K562 (cell line): Measurements from ENCODE around the gene EML2. TPM values are rescaled to one million over a fixed set of nuclear protein-coding genes. Genes with fewer than 3 reads are reported as not detected.

Experiments
- BMI1 ChIP-seq: fragments of 150-350 bp; IDR thresholded peaks from 2 replicates; pipeline ENCODE4 v1.6.1; 2014; ENCODE audit warnings: low read length
- CC2D1A ChIP-seq: fragments of 450-650 bp; IDR thresholded peaks from 2 replicates; pipeline ENCODE4 v1.6.1; 2017; ENCODE audit warnings: mild to moderate bottlenecking
- CHD4 ChIP-seq: fragments of 200-600 bp; sonication (generic); IDR thresholded peaks from 3 replicates; pipeline ENCODE4 v1.6.1; 2012; ENCODE audit warnings: low read depth, mild to moderate bottlenecking, mixed read lengths, low read length, inconsistent platforms; ENCODE audit not compliant: insufficient read depth, insufficient replicate concordance, poor library complexity, severe bottlenecking
- DIDO1 ChIP-seq: fragments of 450-650 bp; IDR thresholded peaks from 2 replicates; pipeline ENCODE4 v1.6.1; 2016; ENCODE audit warnings: low read depth, missing biosample characterization, missing genetic modification characterization
- MEIS2 ChIP-seq: fragments of 450-650 bp; IDR thresholded peaks from 2 replicates; pipeline ENCODE4 v1.6.1; 2014; ENCODE audit warnings: mild to moderate bottlenecking; ENCODE audit not compliant: partially characterized antibody
- MTA2 ChIP-seq: fragments of 450-650 bp; IDR thresholded peaks from 2 replicates; pipeline ENCODE4 v1.6.1; 2016; ENCODE audit warnings: low read depth
- NCOA6 ChIP-seq: fragments of 450-650 bp; IDR thresholded peaks from 2 replicates; pipeline ENCODE4 v1.6.1; 2017; ENCODE audit warnings: mild to moderate bottlenecking
- NFIX ChIP-seq: fragments of 250-450 bp; sonication (Bioruptor Pico); IDR thresholded peaks from 2 replicates; pipeline ENCODE4 v1.4.0; 2020; ENCODE audit warnings: low read depth, mild to moderate bottlenecking, moderate library complexity
- PHB2 ChIP-seq: fragments of 450-650 bp; IDR thresholded peaks from 2 replicates; pipeline ENCODE4 v1.6.1; 2017; ENCODE audit warnings: low read depth
- PURB ChIP-seq: sonication (generic); formaldehyde crosslinking; IDR thresholded peaks from 2 replicates; pipeline ENCODE4 v1.9.0; 2021; ENCODE audit warnings: low read depth, mild to moderate bottlenecking, missing genetic modification reagents
- SAP30 ChIP-seq: fragments of 200-600 bp; sonication (generic); IDR thresholded peaks from 2 replicates; pipeline ENCODE4 v1.6.1; 2012; ENCODE audit warnings: borderline replicate concordance, low read depth, mild to moderate bottlenecking, moderate library complexity, low read length, control low read depth, inconsistent platforms; ENCODE audit not compliant: insufficient read depth, poor library complexity, severe bottlenecking
- SP1 ChIP-seq: sonication (generic); formaldehyde crosslinking; IDR thresholded peaks from 2 replicates; pipeline ENCODE4 v1.8.1; 2022; ENCODE audit warnings: mild to moderate bottlenecking, missing genetic modification reagents
- ZC3H11A ChIP-seq: IDR thresholded peaks from 2 replicates; pipeline ENCODE4 v1.6.1; 2012; ENCODE audit warnings: low read depth, low read length, improper control_type of control experiment
- ZNF175 ChIP-seq: fragments of 200-800 bp; sonication (Bioruptor generic); IDR thresholded peaks from 2 replicates; pipeline ENCODE4 v1.6.1; 2016; ENCODE audit warnings: low read depth, mild to moderate bottlenecking, missing genetic modification characterization, missing compliant biosample characterization
- ZNF239 ChIP-seq: fragments of 250-450 bp; sonication (Bioruptor Pico); IDR thresholded peaks from 2 replicates; pipeline ENCODE4 v1.4.0; 2020; ENCODE audit warnings: mild to moderate bottlenecking
- ZSCAN29 ChIP-seq: fragments of 450-650 bp; IDR thresholded peaks from 2 replicates; pipeline ENCODE4 v1.6.1; 2017
- ZSCAN32 ChIP-seq: fragments of 450-650 bp; formaldehyde crosslinking; IDR thresholded peaks from 2 replicates; pipeline ENCODE4 v1.4.0; 2020; ENCODE audit warnings: mild to moderate bottlenecking, moderate library complexity
- polyA plus RNA-seq, 8 experiments: library from polyadenylated mRNA; depleted of rRNA in 4 of 8; stranded (reverse) in 5 of 8; unstranded in 3 of 8; fragments of >200 nt; fragmentation: Nextera tagmentation in 2 of 8; fragmentation: Illumina TruSeq in 1 of 8; extraction: Ambion mirVana in 2 of 8; extraction: Trizol in 1 of 8; gene quantifications; 2 replicates each; pipeline versions ENCODE4 v1.2.1 to v1.2.3, GENCODE V29; 2011 to 2014; ENCODE audit warnings: inconsistent platforms in 1 of 8, missing spikeins in 1 of 8
- total RNA-seq, 7 experiments: library from RNA; depleted of rRNA in 6 of 7; stranded (reverse); fragments of >200 nt in 6 of 7; fragmentation: Illumina TruSeq in 2 of 7; extraction: Trizol in 2 of 7; gene quantifications; 2 replicates each; pipeline versions ENCODE4 v1.2.1 to v1.2.3, GENCODE V29; 2011 to 2021; ENCODE audit warnings: low replicate concordance in 1 of 7
- TF ChIP-seq, protein P1 (sequence below): sonication (generic); formaldehyde crosslinking; IDR thresholded peaks from 2 replicates; pipeline ENCODE4 v1.8.0; 2023; ENCODE audit warnings: missing genetic modification reagents, mild to moderate bottlenecking, borderline replicate concordance
- TF ChIP-seq, protein P2 (sequence below): IDR thresholded peaks from 2 replicates; pipeline ENCODE4 v1.6.1; 2012; ENCODE audit warnings: low read depth, low read length, improper control_type of control experiment, borderline replicate concordance

EML2 gene
- total and polyA plus RNA-seq, 9 of the 15 experiments (the other 6 are each of a cell fraction or from before 2014, with no cell fraction given), result 2.6 to 69.6 (median 24.8) TPM

DNA sequence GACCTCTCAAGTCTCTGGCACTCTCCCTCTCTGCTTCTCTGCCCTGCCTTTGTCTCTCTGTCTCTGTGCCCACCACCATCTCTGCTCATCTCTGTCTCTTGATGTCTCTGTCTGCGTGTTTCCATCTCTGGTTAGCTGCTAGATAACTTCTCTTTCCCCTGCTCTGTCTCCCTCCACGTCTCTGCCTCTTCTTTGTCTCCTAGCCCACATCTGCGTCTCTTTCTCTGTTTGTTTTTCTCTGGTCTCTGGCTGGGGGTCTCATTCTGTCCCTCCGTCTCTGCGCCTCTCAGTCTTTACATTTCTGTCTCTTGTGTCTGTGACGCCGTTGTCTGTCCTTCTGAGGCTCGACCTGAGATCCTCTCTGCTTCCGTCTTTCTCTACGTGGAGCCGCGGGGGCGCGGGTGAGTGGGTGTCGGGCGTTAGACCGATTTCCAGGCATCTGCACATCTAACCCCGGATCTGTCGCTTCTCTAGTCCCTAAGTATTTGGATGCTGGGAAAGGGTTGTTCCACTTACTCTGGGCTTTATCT is 29.2 kb upstream of the EML2 start (continued):
- TF ChIP-seq SP1 (CRISPR knock-in tag), result peak; percentile 15; the same call in 1 of the 2 replicates
- TF ChIP-seq CC2D1A, result peak; percentile 42; the same call in 1 of the 2 replicates
- TF ChIP-seq MTA2, result 0 out of 2 replicates have a peak, but pooled peaks have one; percentile 26
- peak; percentile 15 for TF ChIP-seq SAP30
- TF ChIP-seq PURB (CRISPR knock-in tag), result no peak
- TF ChIP-seq ZSCAN32, result no peak
- peak; percentile 65; the same call in 1 of the 2 replicates for TF ChIP-seq PHB2
- TF ChIP-seq BMI1, result no peak
- no peak for TF ChIP-seq NFIX (CRISPR knock-in tag)
- no peak for TF ChIP-seq ZC3H11A
- TF ChIP-seq, protein P1, sequence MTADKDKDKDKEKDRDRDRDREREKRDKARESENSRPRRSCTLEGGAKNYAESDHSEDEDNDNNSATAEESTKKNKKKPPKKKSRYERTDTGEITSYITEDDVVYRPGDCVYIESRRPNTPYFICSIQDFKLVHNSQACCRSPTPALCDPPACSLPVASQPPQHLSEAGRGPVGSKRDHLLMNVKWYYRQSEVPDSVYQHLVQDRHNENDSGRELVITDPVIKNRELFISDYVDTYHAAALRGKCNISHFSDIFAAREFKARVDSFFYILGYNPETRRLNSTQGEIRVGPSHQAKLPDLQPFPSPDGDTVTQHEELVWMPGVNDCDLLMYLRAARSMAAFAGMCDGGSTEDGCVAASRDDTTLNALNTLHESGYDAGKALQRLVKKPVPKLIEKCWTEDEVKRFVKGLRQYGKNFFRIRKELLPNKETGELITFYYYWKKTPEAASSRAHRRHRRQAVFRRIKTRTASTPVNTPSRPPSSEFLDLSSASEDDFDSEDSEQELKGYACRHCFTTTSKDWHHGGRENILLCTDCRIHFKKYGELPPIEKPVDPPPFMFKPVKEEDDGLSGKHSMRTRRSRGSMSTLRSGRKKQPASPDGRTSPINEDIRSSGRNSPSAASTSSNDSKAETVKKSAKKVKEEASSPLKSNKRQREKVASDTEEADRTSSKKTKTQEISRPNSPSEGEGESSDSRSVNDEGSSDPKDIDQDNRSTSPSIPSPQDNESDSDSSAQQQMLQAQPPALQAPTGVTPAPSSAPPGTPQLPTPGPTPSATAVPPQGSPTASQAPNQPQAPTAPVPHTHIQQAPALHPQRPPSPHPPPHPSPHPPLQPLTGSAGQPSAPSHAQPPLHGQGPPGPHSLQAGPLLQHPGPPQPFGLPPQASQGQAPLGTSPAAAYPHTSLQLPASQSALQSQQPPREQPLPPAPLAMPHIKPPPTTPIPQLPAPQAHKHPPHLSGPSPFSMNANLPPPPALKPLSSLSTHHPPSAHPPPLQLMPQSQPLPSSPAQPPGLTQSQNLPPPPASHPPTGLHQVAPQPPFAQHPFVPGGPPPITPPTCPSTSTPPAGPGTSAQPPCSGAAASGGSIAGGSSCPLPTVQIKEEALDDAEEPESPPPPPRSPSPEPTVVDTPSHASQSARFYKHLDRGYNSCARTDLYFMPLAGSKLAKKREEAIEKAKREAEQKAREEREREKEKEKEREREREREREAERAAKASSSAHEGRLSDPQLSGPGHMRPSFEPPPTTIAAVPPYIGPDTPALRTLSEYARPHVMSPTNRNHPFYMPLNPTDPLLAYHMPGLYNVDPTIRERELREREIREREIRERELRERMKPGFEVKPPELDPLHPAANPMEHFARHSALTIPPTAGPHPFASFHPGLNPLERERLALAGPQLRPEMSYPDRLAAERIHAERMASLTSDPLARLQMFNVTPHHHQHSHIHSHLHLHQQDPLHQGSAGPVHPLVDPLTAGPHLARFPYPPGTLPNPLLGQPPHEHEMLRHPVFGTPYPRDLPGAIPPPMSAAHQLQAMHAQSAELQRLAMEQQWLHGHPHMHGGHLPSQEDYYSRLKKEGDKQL (CRISPR knock-in tag), result no peak
- no peak for TF ChIP-seq NCOA6
- no peak for TF ChIP-seq ZNF239 (CRISPR knock-in tag)
- TF ChIP-seq, protein P2, sequence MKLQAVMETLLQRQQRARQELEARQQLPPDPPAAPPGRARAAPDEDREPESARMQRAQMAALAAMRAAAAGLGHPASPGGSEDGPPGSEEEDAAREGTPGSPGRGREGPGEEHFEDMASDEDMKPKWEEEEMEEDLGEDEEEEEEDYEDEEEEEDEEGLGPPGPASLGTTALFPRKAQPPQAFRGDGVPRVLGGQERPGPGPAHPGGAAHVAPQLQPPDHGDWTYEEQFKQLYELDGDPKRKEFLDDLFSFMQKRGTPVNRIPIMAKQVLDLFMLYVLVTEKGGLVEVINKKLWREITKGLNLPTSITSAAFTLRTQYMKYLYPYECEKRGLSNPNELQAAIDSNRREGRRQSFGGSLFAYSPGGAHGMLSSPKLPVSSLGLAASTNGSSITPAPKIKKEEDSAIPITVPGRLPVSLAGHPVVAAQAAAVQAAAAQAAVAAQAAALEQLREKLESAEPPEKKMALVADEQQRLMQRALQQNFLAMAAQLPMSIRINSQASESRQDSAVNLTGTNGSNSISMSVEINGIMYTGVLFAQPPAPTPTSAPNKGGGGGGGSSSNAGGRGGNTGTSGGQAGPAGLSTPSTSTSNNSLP, result 0 out of 2 replicates have a peak, but pooled peaks have one; percentile 30
- peak; percentile 19 for TF ChIP-seq CHD4
- peak; percentile 37; the same call in 1 of the 2 replicates for TF ChIP-seq ZSCAN29
- TF ChIP-seq MEIS2, result no peak
- TF ChIP-seq DIDO1 (tag), result peak; percentile 49; the same call in 1 of the 2 replicates
- TF ChIP-seq ZNF175, result no peak
